ENCODE results near the gene HUS1.
"Not testable (repeated sequence)": the region's sequence is repeated elsewhere in the genome, so short reads cannot be mapped to it uniquely, and the experiment has no call there.

Gene HUS1

GRCh38 chr7:47979145-47979831 is at the start of gene HUS1:
HUS1 (minus strand) TSS chr7:47979615; CDS start chr7:47979519, 96 bp downstream.
- H3K9me3 Mint-ChIP-seq: no peaks in the 10 kb centered on the region
- H3K4me3 Mint-ChIP-seq: peak within 1 kb of the TSS; percentile 89
- peaks cover 17% of the 10 kb centered on the region for H3K4me1 Mint-ChIP-seq (ENCODE audit: low read depth)
- peaks cover 37% of the 10 kb centered on the region for H3K36me3 Mint-ChIP-seq (ENCODE audit: low read depth)
- peak within 1 kb of the TSS; percentile 97 for H3K27ac Mint-ChIP-seq
- no peaks in the 10 kb centered on the region for H3K27me3 Mint-ChIP-seq (ENCODE audit: low read depth)
- DNase-seq (ENCODE audit: low spot score): peak; percentile 88

GRCh38 chr7:48028938-48029337 is 49.5 kb upstream of the HUS1 start, which contains the start of gene SUN3:
SUN3 (minus strand) TSS chr7:48029107; CDS start chr7:48028938, 169 bp downstream.
- H3K9me3 Mint-ChIP-seq: peaks cover 6% of the 10 kb centered on the region
- H3K27me3 Mint-ChIP-seq (ENCODE audit: low read depth): peaks cover 60% of the 10 kb centered on the region

GRCh38 chr7:48025624-48026023 is 46.2 kb upstream of the HUS1 start:
- Mint-ChIP-seq H3K27ac (no peak overlapping the region), H3K27me3 (ENCODE audit: low read depth) (peaks cover 56% of the 10 kb centered on the region), H3K4me1 (ENCODE audit: low read depth) (no peaks in the 10 kb centered on the region), H3K9me3 (peaks cover 14% of the 10 kb centered on the region), H3K4me3 (no peak overlapping the region), H3K36me3 (ENCODE audit: low read depth) (no peaks in the 10 kb centered on the region)
- no peak for DNase-seq (ENCODE audit: low spot score)

More at GRCh38 chr7:48028938-48029337, 49.5 kb upstream of the HUS1 start, which contains the start of gene SUN3:
- H3K4me1 Mint-ChIP-seq (ENCODE audit: low read depth): no peaks in the 10 kb centered on the region
- DNase-seq (ENCODE audit: low spot score): no peak
- H3K4me3 Mint-ChIP-seq: no peak within 1 kb of the TSS
- no peak within 1 kb of the TSS for H3K27ac Mint-ChIP-seq
- H3K36me3 Mint-ChIP-seq (ENCODE audit: low read depth): no peaks in the 10 kb centered on the region

- Mint-ChIP-seq H3K27ac (no peak overlapping the region), H3K36me3 (ENCODE audit: low read depth) (no peaks in the 10 kb centered on the region), H3K4me1 (ENCODE audit: low read depth) (no peaks in the 10 kb centered on the region), H3K27me3 (ENCODE audit: low read depth) (peaks cover 30% of the 10 kb centered on the region), H3K9me3 (peaks cover 15% of the 10 kb centered on the region), H3K4me3 (no peak overlapping the region)
- DNase-seq (ENCODE audit: low spot score): no peak
Measured at GRCh38 chr7:48017674-48018073, 38.3 kb upstream of the HUS1 start.

- H3K27ac Mint-ChIP-seq: no peak overlapping the region
- H3K4me1 Mint-ChIP-seq (ENCODE audit: low read depth): no peaks in the 10 kb centered on the region
- peaks cover 15% of the 10 kb centered on the region for H3K9me3 Mint-ChIP-seq
- no peaks in the 10 kb centered on the region for H3K36me3 Mint-ChIP-seq (ENCODE audit: low read depth)
- no peak for DNase-seq (ENCODE audit: low spot score)
- peaks cover 28% of the 10 kb centered on the region for H3K27me3 Mint-ChIP-seq (ENCODE audit: low read depth)
- no peak overlapping the region for H3K4me3 Mint-ChIP-seq
Measured at GRCh38 chr7:48016641-48017040, 37.2 kb upstream of the HUS1 start.

- H3K9me3 Mint-ChIP-seq: no peaks in the 10 kb centered on the region
- no peak for DNase-seq (ENCODE audit: low spot score)
- H3K27me3 Mint-ChIP-seq (ENCODE audit: low read depth): peaks cover 3% of the 10 kb centered on the region
- H3K4me3 Mint-ChIP-seq: no peak overlapping the region
- no peaks in the 10 kb centered on the region for H3K4me1 Mint-ChIP-seq (ENCODE audit: low read depth)
- H3K27ac Mint-ChIP-seq: no peak overlapping the region
- no peaks in the 10 kb centered on the region for H3K36me3 Mint-ChIP-seq (ENCODE audit: low read depth)
Measured at GRCh38 chr7:48011951-48012350, 32.5 kb upstream of the HUS1 start.

GRCh38 chr7:48011323-48011722 is 31.9 kb upstream of the HUS1 start:
- H3K27me3 Mint-ChIP-seq (ENCODE audit: low read depth): peaks cover 3% of the 10 kb centered on the region
- no peak overlapping the region for H3K4me3 Mint-ChIP-seq
- no peaks in the 10 kb centered on the region for H3K36me3 Mint-ChIP-seq (ENCODE audit: low read depth)
- no peak overlapping the region for H3K27ac Mint-ChIP-seq
- no peaks in the 10 kb centered on the region for H3K9me3 Mint-ChIP-seq
- DNase-seq (ENCODE audit: low spot score): no peak
- H3K4me1 Mint-ChIP-seq (ENCODE audit: low read depth): no peaks in the 10 kb centered on the region

GRCh38 chr7:48009954-48010353 is 30.5 kb upstream of the HUS1 start:
- no peaks in the 10 kb centered on the region for H3K36me3 Mint-ChIP-seq (ENCODE audit: low read depth)
- H3K27ac Mint-ChIP-seq: no peak overlapping the region
- peaks cover 8% of the 10 kb centered on the region for H3K27me3 Mint-ChIP-seq (ENCODE audit: low read depth)
- no peaks in the 10 kb centered on the region for H3K9me3 Mint-ChIP-seq
- no peak for DNase-seq (ENCODE audit: low spot score)
- no peak overlapping the region for H3K4me3 Mint-ChIP-seq
- no peaks in the 10 kb centered on the region for H3K4me1 Mint-ChIP-seq (ENCODE audit: low read depth)

GRCh38 chr7:48009257-48009656 is 29.8 kb upstream of the HUS1 start:
- no peaks in the 10 kb centered on the region for H3K36me3 Mint-ChIP-seq (ENCODE audit: low read depth)
- no peak for DNase-seq (ENCODE audit: low spot score)
- H3K4me3 Mint-ChIP-seq: no peak overlapping the region
- no peaks in the 10 kb centered on the region for H3K4me1 Mint-ChIP-seq (ENCODE audit: low read depth)
- no peaks in the 10 kb centered on the region for H3K9me3 Mint-ChIP-seq
- peaks cover 13% of the 10 kb centered on the region for H3K27me3 Mint-ChIP-seq (ENCODE audit: low read depth)
- H3K27ac Mint-ChIP-seq: no peak overlapping the region

- no peaks in the 10 kb centered on the region for H3K9me3 Mint-ChIP-seq
- DNase-seq (ENCODE audit: low spot score): no peak
- H3K36me3 Mint-ChIP-seq (ENCODE audit: low read depth): no peaks in the 10 kb centered on the region
- H3K4me3 Mint-ChIP-seq: no peak overlapping the region
- H3K4me1 Mint-ChIP-seq (ENCODE audit: low read depth): no peaks in the 10 kb centered on the region
- H3K27me3 Mint-ChIP-seq (ENCODE audit: low read depth): peaks cover 26% of the 10 kb centered on the region
- H3K27ac Mint-ChIP-seq: no peak overlapping the region
Measured at GRCh38 chr7:48006866-48007265, 27.5 kb upstream of the HUS1 start.

- Mint-ChIP-seq H3K4me1 (ENCODE audit: low read depth) (no peaks in the 10 kb centered on the region), H3K27me3 (ENCODE audit: low read depth) (peaks cover 33% of the 10 kb centered on the region), H3K27ac (no peak overlapping the region), H3K4me3 (no peak overlapping the region), H3K9me3 (no peaks in the 10 kb centered on the region), H3K36me3 (ENCODE audit: low read depth) (no peaks in the 10 kb centered on the region)
- no peak for DNase-seq (ENCODE audit: low spot score)
Measured at GRCh38 chr7:48004638-48005037, 25.2 kb upstream of the HUS1 start.

GRCh38 chr7:48004032-48004431 is 24.6 kb upstream of the HUS1 start:
- DNase-seq (ENCODE audit: low spot score): no peak
- no peak overlapping the region for H3K27ac Mint-ChIP-seq
- no peaks in the 10 kb centered on the region for H3K36me3 Mint-ChIP-seq (ENCODE audit: low read depth)
- H3K4me3 Mint-ChIP-seq: no peak overlapping the region
- peaks cover 31% of the 10 kb centered on the region for H3K27me3 Mint-ChIP-seq (ENCODE audit: low read depth)
- H3K9me3 Mint-ChIP-seq: no peaks in the 10 kb centered on the region
- H3K4me1 Mint-ChIP-seq (ENCODE audit: low read depth): no peaks in the 10 kb centered on the region

- not testable (repeated sequence) for H3K4me1 Mint-ChIP-seq (ENCODE audit: low read depth); H3K36me3 Mint-ChIP-seq (ENCODE audit: low read depth); H3K9me3 Mint-ChIP-seq; DNase-seq (ENCODE audit: low spot score); H3K27ac Mint-ChIP-seq; H3K4me3 Mint-ChIP-seq
- peaks cover 32% of the 10 kb centered on the region for H3K27me3 Mint-ChIP-seq (ENCODE audit: low read depth)
Measured at GRCh38 chr7:48000164-48000563, 20.7 kb upstream of the HUS1 start.

- H3K27ac Mint-ChIP-seq: no peak overlapping the region
- H3K9me3 Mint-ChIP-seq: peaks cover 7% of the 10 kb centered on the region
- no peak for DNase-seq (ENCODE audit: low spot score)
- H3K36me3 Mint-ChIP-seq (ENCODE audit: low read depth): peaks cover 2% of the 10 kb centered on the region
- H3K4me3 Mint-ChIP-seq: no peak overlapping the region
- H3K27me3 Mint-ChIP-seq (ENCODE audit: low read depth): peaks cover 27% of the 10 kb centered on the region
- H3K4me1 Mint-ChIP-seq (ENCODE audit: low read depth): no peaks in the 10 kb centered on the region
Measured at GRCh38 chr7:47999413-47999812, 20.0 kb upstream of the HUS1 start.

- DNase-seq (ENCODE audit: low spot score): no peak
- H3K36me3 Mint-ChIP-seq (ENCODE audit: low read depth): peaks cover 2% of the 10 kb centered on the region
- H3K4me3 Mint-ChIP-seq: peak overlapping the region; percentile 92
- no peaks in the 10 kb centered on the region for H3K27me3 Mint-ChIP-seq (ENCODE audit: low read depth)
- peaks cover 25% of the 10 kb centered on the region for H3K4me1 Mint-ChIP-seq (ENCODE audit: low read depth)
- H3K27ac Mint-ChIP-seq: peak overlapping the region; percentile 94
- H3K9me3 Mint-ChIP-seq: peaks cover 14% of the 10 kb centered on the region
Measured at GRCh38 chr7:47992446-47992845, 13.0 kb upstream of the HUS1 start.

Measured in T-helper 2 cell treated with Interferon-gamma antibody and Interleukin-4, amounts not matched to agents 5 μg/mL and 100 μg/mL, for 36 hours (primary cell).